GM12878 (cell line): ENCODE data around the gene SPATA16. TPM values are rescaled to one million over a fixed set of nuclear protein-coding genes. Genes with fewer than 3 reads are reported as not detected.

Source experiments
- ATAC-seq: fragments of 200-7000 bp; cut with Tn5 transposase; 3 replicates; pipeline ENCODE4 v1.9.1; 2020; ENCODE audit warnings: mild to moderate bottlenecking, moderate library complexity
- BruUV-seq: library from RNA; stranded (reverse); fragments of 400-500 nt; replicated peaks from 2 replicates; lab custom pipeline; 2021; lab: Mats Ljungman, UMichigan
- CTCF ChIA-PET: fragments of 300-600 bp; sonication (Branson Sonifier 250); formaldehyde crosslinking; extraction: SDS; loops from one replicate; lab custom pipeline; 2021; ENCODE audit warnings: inconsistent platforms; lab: Yijun Ruan, JAX
- POLR2A ChIA-PET: fragments of 350-600 bp; formaldehyde crosslinking; extraction: SDS; loops from one replicate; lab custom pipeline; 2021; ENCODE audit warnings: inconsistent platforms; lab: Charles Lee
- RAD21 ChIA-PET: fragments of 300-600 bp; sonication (Branson Sonifier 250); formaldehyde crosslinking; loops from one replicate; lab custom pipeline; 2023; ENCODE audit warnings: antibody characterized with exemption; ENCODE audit not compliant: unreplicated experiment; lab: Charles Lee
- SMC1A ChIA-PET: fragments of 300-600 bp; sonication (Branson Sonifier 250); formaldehyde crosslinking; loops from one replicate; lab custom pipeline; 2023; ENCODE audit not compliant: unreplicated experiment, uncharacterized antibody; lab: Charles Lee
- DNase-seq: peaks from one replicate; pipeline ENCODE4 v3.0.0-alpha.2; 2011; ENCODE audit warnings: low read depth, low spot score
- FAIRE-seq: peaks from 3 replicates; lab custom pipeline; 2011; peaks lifted over from hg19 to GRCh38; lab: Jason Lieb, UNC
- H2AFZ ChIP-seq: 2 replicates; pipeline ENCODE4 v1.6.0; 2011; ENCODE audit warnings: low read depth, low read length, control low read depth; ENCODE audit not compliant: control insufficient read depth
- H3K27ac ChIP-seq: 2 replicates; pipeline ENCODE4 v1.5.1; 2011; ENCODE audit warnings: control low read depth; ENCODE audit not compliant: control insufficient read depth, insufficient read depth
- H3K27me3 ChIP-seq, 2 experiments: replicated peaks in 1 of 2; 2 replicates each; pipeline versions ENCODE4 v1.6.0 to v1.6.1; 2011; ENCODE audit warnings: low read length in 1 of 2; ENCODE audit not compliant: control insufficient read depth in 2 of 2, insufficient read depth in 2 of 2
- H3K36me3 ChIP-seq, 2 experiments: 2 replicates each; pipeline ENCODE4 v1.5.1; 2011; ENCODE audit warnings: low read length in 1 of 2; ENCODE audit not compliant: control insufficient read depth in 2 of 2, insufficient read depth in 2 of 2
- H3K4me1 ChIP-seq: 2 replicates; pipeline ENCODE4 v1.6.1; 2011; ENCODE audit warnings: mild to moderate bottlenecking, low read length, moderate library complexity, mixed read lengths; ENCODE audit not compliant: control insufficient read depth, insufficient read depth
- H3K4me2 ChIP-seq: 2 replicates; pipeline ENCODE4 v1.6.0; 2011; ENCODE audit warnings: control low read depth; ENCODE audit not compliant: control insufficient read depth, insufficient read depth
- H3K4me3 ChIP-seq: fragments of 200-600 bp; sonication (generic); 2 replicates; pipeline ENCODE4 v1.5.1; 2016
- H3K79me2 ChIP-seq: 2 replicates; pipeline ENCODE4 v1.6.0; 2011; ENCODE audit warnings: low read length; ENCODE audit not compliant: control insufficient read depth, insufficient read depth
- H3K9ac ChIP-seq: 2 replicates; pipeline ENCODE4 v1.8.0; 2011; ENCODE audit warnings: low read length, control low read depth, mixed read lengths; ENCODE audit not compliant: control insufficient read depth, insufficient read depth
- H3K9me3 ChIP-seq: replicated peaks from 3 replicates; pipeline ENCODE4 v1.5.1; 2011; ENCODE audit warnings: mild to moderate bottlenecking, low read length; ENCODE audit not compliant: control insufficient read depth, insufficient read depth
- H4K20me1 ChIP-seq: 2 replicates; pipeline ENCODE4 v1.6.0; 2011; ENCODE audit not compliant: control insufficient read depth, insufficient read depth
- CEBPB ChIP-seq, 2 experiments: fragments of 150-350 bp in 1 of 2; IDR thresholded peaks; 2 replicates each; pipeline ENCODE4 v1.6.1; 2012 to 2014; ENCODE audit warnings: low read depth in 2 of 2, low read length in 2 of 2, borderline replicate concordance in 1 of 2, inconsistent platforms in 1 of 2
- CREM ChIP-seq: IDR thresholded peaks from 2 replicates; pipeline ENCODE4 v1.6.1; 2014; ENCODE audit warnings: antibody characterized with exemption, low read depth
- E2F8 ChIP-seq: fragments of 450-650 bp; IDR thresholded peaks from 2 replicates; pipeline ENCODE4 v1.6.1; 2018; ENCODE audit warnings: mild to moderate bottlenecking, low read depth, moderate library complexity; ENCODE audit not compliant: partially characterized antibody
- EED ChIP-seq: sonication (generic); IDR thresholded peaks from 2 replicates; pipeline ENCODE4 v1.6.1; 2016; ENCODE audit warnings: antibody characterized with exemption, low read depth
- GABPA ChIP-seq: IDR thresholded peaks from 2 replicates; pipeline ENCODE4 v1.6.1; 2014; ENCODE audit warnings: antibody characterized with exemption, low read depth, mild to moderate bottlenecking, inconsistent platforms
- JUNB ChIP-seq: IDR thresholded peaks from 2 replicates; pipeline ENCODE4 v1.6.1; 2016; ENCODE audit warnings: antibody characterized with exemption, mild to moderate bottlenecking
- POLR2A ChIP-seq: IDR thresholded peaks from 2 replicates; pipeline ENCODE4 v1.6.1; 2011; ENCODE audit warnings: low read depth, mild to moderate bottlenecking, low read length
- POU2F2 ChIP-seq: IDR thresholded peaks from 3 replicates; pipeline ENCODE4 v1.6.1; 2011; ENCODE audit warnings: low read depth, mild to moderate bottlenecking, low read length, borderline replicate concordance
- SUZ12 ChIP-seq: fragments of 200-600 bp; sonication (generic); IDR thresholded peaks from one replicate; pipeline ENCODE4 v1.6.1; 2018; ENCODE audit warnings: antibody characterized with exemption, mild to moderate bottlenecking; ENCODE audit not compliant: unreplicated experiment
- TAF1 ChIP-seq: IDR thresholded peaks from 2 replicates; pipeline ENCODE4 v1.6.1; 2011; ENCODE audit warnings: mild to moderate bottlenecking, low read depth, low read length, borderline replicate concordance
- ZSCAN29 ChIP-seq: fragments of 450-650 bp; IDR thresholded peaks from 2 replicates; pipeline ENCODE4 v1.6.1; 2017; ENCODE audit warnings: mild to moderate bottlenecking, moderate library complexity
- WGBS: methylation state at CpG from one replicate; pipeline ENCODE4 v1.1.6; 2016; ENCODE audit warnings: low lambda C conversion rate; ENCODE audit not compliant: insufficient replicate concordance, insufficient coverage; ENCODE audit errors: missing lambda C conversion rate; 5-methylcytosine and 5-hydroxymethylcytosine counted together
- in situ Hi-C: fragments of 300-500 bp; cut with MboI; formaldehyde crosslinking; loops from 9 replicates; pipeline ENCODE4 v1.14.3; 2018; ENCODE audit warnings: mixed read lengths
- intact Hi-C: fragments of 100-400 bp; cut with micrococcal nuclease; formaldehyde crosslinking; loops from one replicate; pipeline ENCODE4 v1.14.2; 2022; ENCODE audit not compliant: unreplicated experiment
- polyA plus RNA-seq, 11 experiments: library from polyadenylated mRNA; depleted of rRNA in 4 of 11; unstranded in 6 of 11; stranded (reverse) in 5 of 11; fragments of >200 nt; fragmentation: Nextera tagmentation in 4 of 11; fragmentation: Illumina TruSeq in 1 of 11; extraction: Ambion mirVana in 4 of 11; extraction: Trizol in 1 of 11; gene quantifications; 1 replicate in 1 of 11; 2 replicates in 10 of 11; pipeline versions ENCODE4 v1.2.1 to v1.2.3, GENCODE V29; 2011 to 2016; ENCODE audit warnings: inconsistent platforms in 2 of 11, missing spikeins in 2 of 11, low read depth in 1 of 11
- total RNA-seq, 4 experiments: library from RNA; depleted of rRNA in 3 of 4; stranded (reverse); fragments of >200 nt in 3 of 4; fragmentation: Illumina TruSeq in 1 of 4; extraction: Trizol in 1 of 4; gene quantifications; 2 replicates each; pipeline versions ENCODE4 v1.2.1 to v1.2.3, GENCODE V29; 2013 to 2021
- TF ChIP-seq, protein P1 (sequence below): fragments of 450-650 bp; IDR thresholded peaks from 2 replicates; pipeline ENCODE4 v1.6.1; 2017; ENCODE audit warnings: mild to moderate bottlenecking, moderate library complexity

The SPATA16 gene
- total and polyA plus RNA-seq, 10 of the 15 experiments (the other 5 are each of a cell fraction or from before 2014, with no cell fraction given) = 0.04 TPM; not detected in 9

DNA sequence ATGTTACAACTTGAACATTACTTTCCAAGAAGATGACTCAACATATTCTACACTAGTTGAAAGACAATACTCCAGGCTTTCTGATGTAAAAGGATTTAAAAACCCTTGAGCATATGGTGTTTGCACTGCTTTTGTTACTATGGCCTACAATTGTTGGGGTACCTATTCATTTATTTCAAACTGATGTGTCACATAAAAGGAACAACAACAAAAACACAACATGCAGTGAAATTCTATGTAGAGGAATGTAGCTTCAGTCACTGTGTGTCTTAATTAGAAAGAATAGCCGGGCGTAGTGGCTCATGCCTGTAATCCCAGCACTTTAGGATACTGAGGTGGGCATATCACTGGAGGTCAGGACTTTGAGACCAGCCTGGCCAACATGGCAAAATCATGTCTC is 1.6 kb downstream of the SPATA16 start:
- no peak for ATAC-seq
- H2AFZ ChIP-seq = no peak overlapping the region
- no peaks in the 10 kb centered on the region for H4K20me1 ChIP-seq
- ChIA-PET SMC1A (no interaction called here), POLR2A (no interaction called here), CTCF (interaction anchor here (1.3 kb wide), 1 partner anchor 14 kb away, joined by 3 read pairs; no protein-coding TSS in a partner anchor), RAD21 (no interaction called here)
- H3K4me3 ChIP-seq = no peak overlapping the region
- TF ChIP-seq POLR2A (no peak), ZSCAN29 (no peak), EED (no peak), GABPA (no peak), SUZ12 (no peak), TAF1 (no peak), JUNB (no peak), CREM (no peak)
- no peaks in the 10 kb centered on the region for H3K36me3 ChIP-seq
- BruUV-seq = no TSS peak
- WGBS = 0% methylated on average over 2 of the region's 2 CpGs
- no peaks in the 10 kb centered on the region for H3K4me1 ChIP-seq
- in situ Hi-C loops = no loop called here
- DNase-seq = no peak
- no peak overlapping the region for H3K27ac ChIP-seq
- no peak for FAIRE-seq
- H3K79me2 ChIP-seq = no peaks in the 10 kb centered on the region
- no peak overlapping the region for H3K9ac ChIP-seq
- intact Hi-C loops = no loop called here
- H3K9me3 ChIP-seq = no peaks in the 10 kb centered on the region
- no peak overlapping the region for H3K4me2 ChIP-seq
- H3K27me3 ChIP-seq = no peaks in the 10 kb centered on the region

- FAIRE-seq (no peak), ATAC-seq (no peak), DNase-seq (no peak)
- H3K4me2 ChIP-seq = no peak overlapping the region
- ChIA-PET CTCF (interaction anchor here (1.2 to 1.3 kb wide), 2 partner anchors 12 to 22 kb away, joined by 3 to 6 read pairs; no protein-coding TSS in a partner anchor), RAD21 (no interaction called here), SMC1A (interaction anchor here (1.0 kb wide), 1 partner anchor 11 kb away, joined by 3 read pairs; no protein-coding TSS in a partner anchor), POLR2A (interaction anchor here (0.6 kb wide), 1 partner anchor 597 kb away, joined by 7 read pairs; no protein-coding TSS in a partner anchor)
- H3K4me3 ChIP-seq = no peak overlapping the region
- H3K4me1 ChIP-seq = no peaks in the 10 kb centered on the region
- intact Hi-C loops = no loop called here
- H3K9ac ChIP-seq = no peak overlapping the region
- BruUV-seq = no TSS peak
- 2% methylated on average over 3 of the region's 3 CpGs for WGBS
- H3K27ac ChIP-seq = no peak overlapping the region
- no peaks in the 10 kb centered on the region for H4K20me1 ChIP-seq
- in situ Hi-C loops = no loop called here
- H3K36me3 ChIP-seq = no peaks in the 10 kb centered on the region
- no peaks in the 10 kb centered on the region for H3K27me3 ChIP-seq
- H2AFZ ChIP-seq = no peak overlapping the region
- H3K79me2 ChIP-seq = no peaks in the 10 kb centered on the region
- no peaks in the 10 kb centered on the region for H3K9me3 ChIP-seq
- TF ChIP-seq, protein P1, sequence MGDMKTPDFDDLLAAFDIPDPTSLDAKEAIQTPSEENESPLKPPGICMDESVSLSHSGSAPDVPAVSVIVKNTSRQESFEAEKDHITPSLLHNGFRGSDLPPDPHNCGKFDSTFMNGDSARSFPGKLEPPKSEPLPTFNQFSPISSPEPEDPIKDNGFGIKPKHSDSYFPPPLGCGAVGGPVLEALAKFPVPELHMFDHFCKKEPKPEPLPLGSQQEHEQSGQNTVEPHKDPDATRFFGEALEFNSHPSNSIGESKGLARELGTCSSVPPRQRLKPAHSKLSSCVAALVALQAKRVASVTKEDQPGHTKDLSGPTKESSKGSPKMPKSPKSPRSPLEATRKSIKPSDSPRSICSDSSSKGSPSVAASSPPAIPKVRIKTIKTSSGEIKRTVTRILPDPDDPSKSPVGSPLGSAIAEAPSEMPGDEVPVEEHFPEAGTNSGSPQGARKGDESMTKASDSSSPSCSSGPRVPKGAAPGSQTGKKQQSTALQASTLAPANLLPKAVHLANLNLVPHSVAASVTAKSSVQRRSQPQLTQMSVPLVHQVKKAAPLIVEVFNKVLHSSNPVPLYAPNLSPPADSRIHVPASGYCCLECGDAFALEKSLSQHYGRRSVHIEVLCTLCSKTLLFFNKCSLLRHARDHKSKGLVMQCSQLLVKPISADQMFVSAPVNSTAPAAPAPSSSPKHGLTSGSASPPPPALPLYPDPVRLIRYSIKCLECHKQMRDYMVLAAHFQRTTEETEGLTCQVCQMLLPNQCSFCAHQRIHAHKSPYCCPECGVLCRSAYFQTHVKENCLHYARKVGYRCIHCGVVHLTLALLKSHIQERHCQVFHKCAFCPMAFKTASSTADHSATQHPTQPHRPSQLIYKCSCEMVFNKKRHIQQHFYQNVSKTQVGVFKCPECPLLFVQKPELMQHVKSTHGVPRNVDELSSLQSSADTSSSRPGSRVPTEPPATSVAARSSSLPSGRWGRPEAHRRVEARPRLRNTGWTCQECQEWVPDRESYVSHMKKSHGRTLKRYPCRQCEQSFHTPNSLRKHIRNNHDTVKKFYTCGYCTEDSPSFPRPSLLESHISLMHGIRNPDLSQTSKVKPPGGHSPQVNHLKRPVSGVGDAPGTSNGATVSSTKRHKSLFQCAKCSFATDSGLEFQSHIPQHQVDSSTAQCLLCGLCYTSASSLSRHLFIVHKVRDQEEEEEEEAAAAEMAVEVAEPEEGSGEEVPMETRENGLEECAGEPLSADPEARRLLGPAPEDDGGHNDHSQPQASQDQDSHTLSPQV = no peak
- TF ChIP-seq E2F8 (no peak), POU2F2 (no peak), CEBPB (IDR thresholded peaks at IDR 0.05; ENCODE audit: borderline replicate concordance in 1 of 2, low read depth in 2 of 2, low read length in 2 of 2) (no peak)
Measured at GRCh38 chr3:173138026-173138425, 3.0 kb downstream of the SPATA16 start.
